ENCODE measurements around the gene GPR176. TPM values are rescaled to one million over a fixed set of nuclear protein-coding genes. Genes with fewer than 3 reads are reported as not detected.

Gene GPR176
- total RNA-seq, 1 donor from 2014 or later: 2.7 TPM

- DNase-seq (ENCODE audit: low spot score): no peak
- intact Hi-C loops (cut with DNase I): no loop called here
These were observed 127.8 kb downstream of the GPR176 start for GRCh38 chr15:39792025-39792843.

- intact Hi-C loops (cut with DNase I): loop anchor here (5.0 to 10.0 kb wide), 5 partner anchors 88 to 1335 kb away; partner anchors contain the start of genes EIF2AK4, FAM98B and SRP14
- no peak for DNase-seq (ENCODE audit: low spot score)
These were observed 130.3 kb downstream of the GPR176 start for GRCh38 chr15:39789736-39790135.

- intact Hi-C loops (cut with DNase I): loop anchor here (5.0 to 10.0 kb wide), 5 partner anchors 88 to 1334 kb away; partner anchors contain the start of genes EIF2AK4, FAM98B and SRP14
These were observed 131.1 kb downstream of the GPR176 start for GRCh38 chr15:39788800-39789565.

GRCh38 chr15:39788108-39788507 lies 132.0 kb downstream of the GPR176 start:
- intact Hi-C loops (cut with DNase I): loop anchor here (5.0 to 10.0 kb wide), 5 partner anchors 89 to 1333 kb away; partner anchors contain the start of genes EIF2AK4, FAM98B and SRP14
- no peak for DNase-seq (ENCODE audit: low spot score)

More at GRCh38 chr15:39788800-39789565, 131.1 kb downstream of the GPR176 start:
- DNase-seq (ENCODE audit: low spot score): no peak

- DNase-seq (ENCODE audit: low spot score): no peak
- intact Hi-C loops (cut with DNase I): loop anchor here (5.0 to 10.0 kb wide), 5 partner anchors 90 to 1333 kb away; partner anchors contain the start of genes EIF2AK4, FAM98B and SRP14
These were observed 132.6 kb downstream of the GPR176 start for GRCh38 chr15:39787479-39787878.

- intact Hi-C loops (cut with DNase I): loop anchor here (5.0 to 10.0 kb wide), 5 partner anchors 91 to 1332 kb away; partner anchors contain the start of genes EIF2AK4, FAM98B and SRP14
- DNase-seq (ENCODE audit: low spot score): no peak
These were observed 133.5 kb downstream of the GPR176 start for GRCh38 chr15:39786447-39787056.

- DNase-seq (ENCODE audit: low spot score): no peak
- intact Hi-C loops (cut with DNase I): loop anchor here (5.0 to 10.0 kb wide), 5 partner anchors 91 to 1331 kb away; partner anchors contain the start of genes EIF2AK4, FAM98B and SRP14
These were observed 134.2 kb downstream of the GPR176 start for GRCh38 chr15:39785841-39786240.

- intact Hi-C loops (cut with DNase I): loop anchor here (5.0 to 10.0 kb wide), 5 partner anchors 92 to 1330 kb away; partner anchors contain the start of genes EIF2AK4, FAM98B and SRP14
- DNase-seq (ENCODE audit: low spot score): no peak
These were observed 134.9 kb downstream of the GPR176 start for GRCh38 chr15:39785139-39785538.

- intact Hi-C loops (cut with DNase I): loop anchor here (5.0 to 10.0 kb wide), 5 partner anchors 93 to 1330 kb away; partner anchors contain the start of genes EIF2AK4, FAM98B and SRP14
- DNase-seq (ENCODE audit: low spot score): no peak
These were observed 135.4 kb downstream of the GPR176 start for GRCh38 chr15:39784638-39785037.

- DNase-seq (ENCODE audit: low spot score): no peak
- intact Hi-C loops (cut with DNase I): loop anchor here (10.0 kb wide), 2 partner anchors 251 to 1329 kb away; partner anchors contain the start of genes FAM98B and SRP14
These were observed 135.9 kb downstream of the GPR176 start for GRCh38 chr15:39784125-39784524.

GRCh38 chr15:39783244-39783820 lies 136.7 kb downstream of the GPR176 start:
- no peak for DNase-seq (ENCODE audit: low spot score)
- intact Hi-C loops (cut with DNase I): loop anchor here (10.0 kb wide), 2 partner anchors 251 to 1329 kb away; partner anchors contain the start of genes FAM98B and SRP14

GRCh38 chr15:39782441-39783138 lies 137.5 kb downstream of the GPR176 start, which contains the start of gene FSIP1:
FSIP1 (minus strand) TSS chr15:39782841; CDS start chr15:39776524, 6,317 bp downstream.
- intact Hi-C loops (cut with DNase I): loop anchor here (10.0 kb wide), 2 partner anchors 252 to 1328 kb away; partner anchors contain the start of genes FAM98B and SRP14
- peak; percentile 98 for DNase-seq (ENCODE audit: low spot score)

GRCh38 chr15:39781967-39782302 lies 138.1 kb downstream of the GPR176 start:
- intact Hi-C loops (cut with DNase I): loop anchor here (10.0 kb wide), 2 partner anchors 253 to 1327 kb away; partner anchors contain the start of genes FAM98B and SRP14
- DNase-seq (ENCODE audit: low spot score): no peak

- intact Hi-C loops (cut with DNase I): loop anchor here (10.0 kb wide), 2 partner anchors 253 to 1327 kb away; partner anchors contain the start of genes FAM98B and SRP14
- DNase-seq (ENCODE audit: low spot score): no peak
These were observed 138.7 kb downstream of the GPR176 start for GRCh38 chr15:39781147-39781966.

GRCh38 chr15:39778021-39778420 lies 142.0 kb downstream of the GPR176 start:
- DNase-seq (ENCODE audit: low spot score): no peak
- intact Hi-C loops (cut with DNase I): no loop called here

- no peak for DNase-seq (ENCODE audit: low spot score)
- intact Hi-C loops (cut with DNase I): no loop called here
These were observed 142.6 kb downstream of the GPR176 start for GRCh38 chr15:39777496-39777895.

GRCh38 chr15:39776068-39776467 lies 144.0 kb downstream of the GPR176 start:
- DNase-seq (ENCODE audit: low spot score): no peak
- intact Hi-C loops (cut with DNase I): no loop called here
